Keratinocyte (primary cell): ENCODE data around the gene ZFP64.

Source experiments
- CTCF ChIP-seq, 3 experiments: IDR thresholded peaks in 1 of 3; conservative IDR thresholded peaks in 1 of 3; optimal IDR thresholded peaks in 1 of 3; 2 replicates in 2 of 3; 3 replicates in 1 of 3; pipeline versions ENCODE3 to v1.5.1; 2011; ENCODE audit warnings: low read length in 3 of 3, mild to moderate bottlenecking in 3 of 3, moderate library complexity in 2 of 3, control low read depth in 1 of 3, inconsistent platforms in 1 of 3; ENCODE audit not compliant: insufficient read depth in 2 of 3; ENCODE audit errors: extremely low read depth in 1 of 3
- EZH2 ChIP-seq: IDR thresholded peaks from one replicate; pipeline ENCODE4 v1.6.1; 2012; ENCODE audit warnings: inconsistent platforms, mild to moderate bottlenecking, low read length, moderate library complexity

DNA sequence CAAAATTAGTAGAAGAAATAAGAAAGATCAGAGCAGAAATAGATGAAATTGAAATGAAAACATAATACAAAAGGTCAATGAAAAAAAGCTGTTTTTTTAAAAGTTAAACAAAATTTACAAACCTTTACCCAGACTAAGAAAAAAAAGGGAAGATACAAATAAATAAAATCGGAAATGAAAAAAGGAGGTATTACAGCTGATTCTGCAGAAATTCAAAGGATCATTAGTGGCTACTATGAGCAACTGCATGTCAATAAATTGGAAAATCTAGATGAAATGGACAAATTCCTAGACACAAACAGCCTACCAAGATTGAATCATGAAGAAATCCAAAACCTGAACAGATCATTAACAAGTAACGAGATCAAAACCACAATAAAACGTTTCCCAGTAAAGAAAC lies 59.2 kb downstream of the ZFP64 start:
- TF ChIP-seq CTCF (optimal IDR thresholded peaks at IDR 0.05 in 1 of 3, IDR thresholded peaks at IDR 0.05 in 1 of 3, conservative IDR thresholded peaks at IDR 0.05 in 1 of 3; ENCODE audit: extremely low read depth in 1 of 3, insufficient read depth in 2 of 3, low read length in 3 of 3) (no peak), EZH2 (no peak)
